ENCODE data around the gene CTDSP1. TPM values are rescaled to one million over a fixed set of nuclear protein-coding genes. Genes with fewer than 3 reads are reported as not detected.

Gene CTDSP1
- polyA plus RNA-seq, 1 of the 3 experiments (the other 2 are of a cell fraction): 88.0 TPM

- TF ChIP-seq NRF1 (IDR thresholded peaks at IDR 0.05; ENCODE audit: low read depth, low read length) (no peak), SIN3A (IDR thresholded peaks at IDR 0.05; ENCODE audit: borderline replicate concordance, low read depth, low read length) (no peak), MAX (IDR thresholded peaks at IDR 0.05; ENCODE audit: low read depth) (no peak), PBX3 (IDR thresholded peaks at IDR 0.05) (no peak), TCF12 (IDR thresholded peaks at IDR 0.05) (no peak), FOXM1 (IDR thresholded peaks at IDR 0.05; ENCODE audit: low read depth) (no peak), TEAD4 (IDR thresholded peaks at IDR 0.05; ENCODE audit: borderline replicate concordance, insufficient read depth) (no peak), ZBTB33 (IDR thresholded peaks at IDR 0.05; ENCODE audit: borderline replicate concordance, low read depth) (no peak), YY1 (IDR thresholded peaks at IDR 0.05; ENCODE audit: low read depth) (no peak), FOSL2 (IDR thresholded peaks at IDR 0.05; ENCODE audit: borderline replicate concordance, low read depth) (no peak), JUND (IDR thresholded peaks at IDR 0.05) (no peak), FOXJ3 (CRISPR knock-in tag; IDR thresholded peaks at IDR 0.05) (no peak), MXI1 (IDR thresholded peaks at IDR 0.05; ENCODE audit: low read depth, low read length) (no peak)
These were observed 38.3 kb downstream of the CTDSP1 start (continued) for GRCh38 chr2:218437969-218438368.

GRCh38 chr2:218438596-218438995 lies 38.9 kb downstream of the CTDSP1 start:
- no peaks in the 10 kb centered on the region for H3K79me2 ChIP-seq (ENCODE audit: insufficient read depth)
- no peak overlapping the region for H3K4me2 ChIP-seq
- no peaks in the 10 kb centered on the region for H3K4me1 ChIP-seq (ENCODE audit: control insufficient read depth in 1 of 2, insufficient read depth in 2 of 2, low read depth in 1 of 2, low read length in 1 of 2)
- H2AFZ ChIP-seq (ENCODE audit: low read depth): no peak overlapping the region
- H3K9me2 ChIP-seq: no peaks in the 10 kb centered on the region
- DNase-seq: no peak
- no peaks in the 10 kb centered on the region for H3K36me3 ChIP-seq (replicated peaks in 1 of 2; ENCODE audit: control insufficient read depth in 1 of 2, insufficient read depth in 2 of 2, low read length in 1 of 2)
- no peaks in the 10 kb centered on the region for H3F3A ChIP-seq (replicated peaks; ENCODE audit: insufficient read depth)
- no peaks in the 10 kb centered on the region for H3K9me3 ChIP-seq
- H4K20me1 ChIP-seq (ENCODE audit: insufficient read depth): no peaks in the 10 kb centered on the region
- no peaks in the 10 kb centered on the region for H3K27me3 ChIP-seq (ENCODE audit: insufficient read depth)
- no peak overlapping the region for H3K27ac ChIP-seq (ENCODE audit: low read depth in 2 of 2, low read length in 1 of 2)
- WGBS (ENCODE audit: low lambda C conversion rate): 80% methylated on average over 4 of the region's 4 CpGs
- no peak overlapping the region for H3K4me3 ChIP-seq (ENCODE audit: low read depth in 2 of 2, low read length in 1 of 2)
- ChIA-PET POLR2A (no interaction called here), CTCF (interaction anchor here (1.3 kb wide), 1 partner anchor 43 kb away, joined by 4 read pairs; no protein-coding TSS in a partner anchor)
- TF ChIP-seq FOSL2 (IDR thresholded peaks at IDR 0.05; ENCODE audit: borderline replicate concordance, low read depth): no peak
- TF ChIP-seq RCOR1 (IDR thresholded peaks at IDR 0.05; ENCODE audit: low read length): no peak
- no peak for TF ChIP-seq EP300 (IDR thresholded peaks at IDR 0.05; ENCODE audit: borderline replicate concordance in 1 of 2, low read depth in 1 of 2, low read length in 1 of 2)
- no peak for TF ChIP-seq USF1 (IDR thresholded peaks at IDR 0.05; ENCODE audit: borderline replicate concordance, low read depth)
- no peak for TF ChIP-seq POLR2AphosphoS5 (IDR thresholded peaks at IDR 0.05; ENCODE audit: low read depth, low read length)
- no peak for TF ChIP-seq RFX5 (IDR thresholded peaks at IDR 0.05; ENCODE audit: low read length)
- no peak overlapping the region for H3K9ac ChIP-seq
